ENCODE results near the gene MEGF8. TPM values are rescaled to one million over a fixed set of nuclear protein-coding genes. Genes with fewer than 3 reads are reported as not detected.

Gene MEGF8
- polyA plus RNA-seq, 12 donors, result 19.3 to 31.5 (median 23.5) TPM; not detected in 1

DNA sequence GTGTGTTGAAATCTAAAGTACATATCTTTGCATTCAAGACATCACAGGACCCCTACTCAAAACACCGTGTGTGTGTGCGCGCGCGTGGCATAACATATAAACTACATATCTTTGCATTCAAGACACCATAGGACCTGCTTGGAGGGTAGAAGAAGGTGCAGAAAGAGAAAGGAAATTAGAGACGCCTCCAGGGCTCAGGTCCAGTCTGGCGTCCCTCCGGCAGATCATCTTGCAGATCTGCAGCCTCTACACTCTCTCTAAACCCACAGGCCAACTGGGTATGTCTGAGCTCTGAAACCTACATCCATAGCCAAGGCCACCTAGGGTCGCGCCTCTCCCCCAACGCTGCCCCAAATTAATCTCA lies 22.4 kb upstream of the MEGF8 start:
- no peak for DNase-seq

DNA sequence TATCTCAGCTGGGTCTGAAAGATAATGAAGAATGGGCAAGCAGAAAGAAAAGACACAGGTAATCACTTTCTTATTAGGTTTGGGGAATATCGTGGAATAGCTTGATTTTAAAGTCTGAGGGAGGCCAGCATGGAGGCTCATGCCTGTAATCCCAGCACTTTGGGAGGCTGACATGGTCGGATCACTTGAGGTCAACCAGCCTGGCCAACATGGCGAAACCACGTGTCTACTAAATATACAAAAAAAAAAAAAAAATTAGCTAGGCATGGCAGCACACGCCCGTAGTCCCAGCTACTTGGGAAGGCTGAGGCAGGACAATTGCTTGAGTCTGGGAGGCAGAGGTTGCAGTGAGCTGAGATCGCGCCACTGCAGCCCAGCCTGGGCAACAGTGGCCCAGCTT lies 21.6 kb upstream of the MEGF8 start:
- DNase-seq, result no peak

DNA sequence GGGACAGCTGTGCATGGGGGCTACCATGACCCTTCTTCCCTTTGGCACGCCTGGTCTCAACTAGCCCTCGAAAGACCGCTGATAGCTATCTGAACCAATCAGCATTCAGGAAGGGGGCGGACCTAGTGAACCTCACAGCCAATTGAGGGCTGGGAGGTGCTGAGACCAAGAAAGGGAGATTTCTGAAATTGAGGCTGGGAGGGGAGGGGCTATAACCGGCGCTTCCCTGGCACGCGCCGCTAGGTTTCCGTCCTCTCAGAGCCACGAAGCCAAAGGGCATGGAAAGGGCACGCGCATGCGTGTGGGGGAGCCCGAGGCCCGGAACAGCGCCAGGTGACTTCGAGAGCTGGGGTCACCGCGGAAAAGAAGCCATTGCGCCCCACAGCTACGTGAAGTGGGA lies 18.8 kb upstream of the MEGF8 start:
- no peak for DNase-seq

DNA sequence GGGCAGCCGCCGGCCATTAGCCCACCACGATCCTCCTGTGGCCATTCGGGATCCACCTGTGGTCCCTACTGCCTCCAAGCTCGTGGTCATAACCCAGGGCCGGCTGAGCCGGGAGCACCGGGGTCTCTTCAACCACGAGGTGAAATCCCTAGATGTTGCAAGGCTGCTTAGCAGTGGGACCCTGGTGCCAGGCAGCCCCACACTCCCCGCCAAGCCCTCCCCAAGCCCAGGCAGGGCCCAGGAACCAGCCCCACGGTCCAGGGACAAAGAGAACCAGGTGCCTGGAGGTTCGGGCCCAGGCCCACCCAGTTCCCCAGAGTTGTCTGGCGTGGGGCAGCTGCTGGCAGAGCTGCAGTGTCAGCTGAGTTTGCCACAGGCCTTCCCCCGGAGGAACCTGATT lies 15.7 kb upstream of the MEGF8 start:
- no peak for DNase-seq

- no peak for DNase-seq
These were observed 13.8 kb upstream of the MEGF8 start for GRCh38 chr19:42311657-42312056.

DNA sequence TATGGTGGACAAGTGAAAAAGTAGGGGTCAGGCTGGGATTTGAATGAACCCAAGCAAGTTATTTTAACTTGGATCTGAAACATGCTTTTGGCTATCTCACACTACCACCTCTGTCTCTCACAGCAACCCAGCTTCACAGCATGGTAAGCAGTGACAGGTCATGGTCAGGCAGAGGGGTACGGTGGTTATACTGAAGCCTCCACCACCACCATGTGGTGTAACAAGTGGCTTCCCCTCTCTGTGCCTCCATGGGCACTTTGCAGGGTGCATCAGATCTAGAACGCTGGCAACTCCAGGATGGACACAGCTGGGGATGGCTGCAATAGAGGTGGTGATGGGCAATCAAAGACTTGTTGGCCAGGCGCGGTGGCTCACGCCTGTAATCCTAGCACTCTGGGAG lies 13.1 kb upstream of the MEGF8 start:
- DNase-seq, result no peak

GRCh38 chr19:42313096-42313839 lies 12.2 kb upstream of the MEGF8 start, which contains the start of gene TMEM145:
TSS of gene TMEM145 (plus strand) at chr19:42313309. CDS start at chr19:42313377, 68 bp downstream.
- DNase-seq, result peak; percentile 47

DNA sequence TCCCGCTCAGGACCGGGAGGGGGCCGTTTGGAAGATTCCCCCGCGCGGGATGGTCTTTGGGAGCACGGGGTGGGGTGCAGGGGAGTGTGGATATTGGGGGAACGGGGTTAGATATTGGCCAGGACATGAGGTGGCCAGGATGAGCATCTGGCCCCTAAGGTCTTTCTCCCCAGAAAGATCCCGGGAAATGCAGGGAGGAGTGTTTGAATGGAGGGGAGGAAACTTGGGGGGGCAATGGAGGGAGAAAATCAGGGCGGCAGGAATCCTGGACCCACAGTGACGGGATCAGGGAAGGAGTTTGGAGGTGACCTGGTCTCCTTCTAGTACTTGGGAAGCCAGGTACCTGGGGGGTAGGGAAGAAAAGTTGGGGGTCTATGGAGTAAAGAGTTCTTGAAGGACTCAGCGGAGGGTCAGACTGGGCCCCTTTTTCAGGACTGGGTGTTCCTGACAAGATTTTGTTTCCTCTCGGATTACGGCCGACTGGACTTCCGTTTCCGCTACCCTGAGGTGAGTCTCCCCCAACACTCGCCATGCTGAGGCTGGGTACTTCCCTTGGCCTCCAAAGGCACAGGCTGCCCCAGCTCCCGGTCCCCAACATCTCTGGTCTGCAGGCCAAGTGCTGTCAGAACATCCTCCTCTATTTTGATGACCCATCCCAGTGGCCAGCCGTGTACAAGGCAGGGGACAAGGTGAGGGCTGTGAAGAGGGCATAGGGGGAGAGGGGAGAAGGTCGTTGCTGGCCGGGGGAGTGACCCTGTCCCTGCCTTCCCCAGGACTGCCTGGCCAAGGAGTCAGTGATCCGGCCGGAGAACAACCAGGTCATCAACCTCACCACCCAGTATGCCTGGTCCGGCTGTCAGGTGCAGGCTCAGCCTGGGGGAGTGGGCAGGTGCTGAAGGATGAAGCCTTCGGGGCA lies 11.3 kb upstream of the MEGF8 start:
- DNase-seq, result no peak

GRCh38 chr19:42315024-42315423 lies 10.4 kb upstream of the MEGF8 start:
- DNase-seq, result no peak

- DNase-seq, result no peak
These were observed 8.9 kb upstream of the MEGF8 start for GRCh38 chr19:42316223-42317211.

- DNase-seq, result no peak
These were observed 7.9 kb upstream of the MEGF8 start for GRCh38 chr19:42317535-42317934.

GRCh38 chr19:42322305-42322704 lies 3.1 kb upstream of the MEGF8 start:
- no peak for DNase-seq

DNA sequence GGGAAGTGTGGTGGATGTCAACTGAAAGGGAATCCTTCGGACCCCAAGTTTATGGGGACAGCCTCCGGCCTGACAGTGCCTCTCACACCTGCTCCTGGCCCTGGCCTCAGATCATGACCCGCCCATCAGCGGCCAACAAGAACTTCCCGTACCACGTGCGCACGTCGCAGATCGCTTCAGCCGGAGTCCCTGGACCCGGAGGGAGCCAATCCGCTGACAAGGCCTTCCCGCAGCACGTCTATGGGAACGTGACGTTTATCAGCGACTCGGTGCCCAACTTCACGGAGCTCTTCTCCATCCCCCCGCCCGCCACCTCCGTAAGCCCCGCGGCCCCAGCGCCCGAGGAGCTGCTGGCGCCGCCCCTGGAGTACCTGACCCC lies 2.0 kb upstream of the MEGF8 start:
- no peak for DNase-seq

DNA sequence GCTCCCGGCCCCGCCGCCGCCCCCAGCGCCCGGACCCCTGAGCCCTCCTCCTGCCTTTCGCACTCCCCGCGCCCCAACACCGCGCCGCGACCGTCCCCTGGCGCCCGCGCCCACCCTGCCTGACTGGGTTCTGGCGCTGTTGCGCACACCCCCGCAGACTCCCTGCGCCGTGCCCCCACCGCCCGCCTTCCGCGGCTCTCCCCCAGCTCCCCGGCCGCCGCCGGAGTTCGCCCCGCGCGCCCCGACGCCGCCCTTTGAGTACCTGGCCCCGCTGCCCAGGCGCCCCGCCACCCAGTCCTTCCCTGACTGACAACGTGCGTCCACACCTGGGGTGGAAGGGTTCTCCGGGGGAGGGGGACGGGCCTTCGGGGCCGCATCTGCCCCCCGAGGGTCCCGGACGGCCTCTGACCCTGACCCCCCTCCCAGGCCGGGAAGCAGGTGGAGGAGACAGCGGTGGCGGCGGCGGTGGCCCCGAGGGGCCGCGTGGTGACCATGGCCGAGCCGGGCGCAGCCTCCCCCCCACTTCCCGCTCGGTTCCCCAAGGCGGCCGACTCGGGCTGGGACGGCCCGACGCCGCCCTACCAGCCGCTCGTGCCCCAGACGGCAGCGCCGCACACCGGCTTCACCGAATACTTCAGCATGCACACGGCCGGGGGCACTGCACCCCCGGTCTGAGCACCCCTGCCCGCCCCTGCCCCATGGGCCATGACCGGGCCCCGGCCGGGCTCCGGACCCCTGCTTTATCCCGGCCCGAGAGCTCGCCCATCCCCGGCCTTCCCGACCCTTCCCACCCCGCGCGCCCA lies 1.4 kb upstream of the MEGF8 start:
- DNase-seq, result no peak

DNA sequence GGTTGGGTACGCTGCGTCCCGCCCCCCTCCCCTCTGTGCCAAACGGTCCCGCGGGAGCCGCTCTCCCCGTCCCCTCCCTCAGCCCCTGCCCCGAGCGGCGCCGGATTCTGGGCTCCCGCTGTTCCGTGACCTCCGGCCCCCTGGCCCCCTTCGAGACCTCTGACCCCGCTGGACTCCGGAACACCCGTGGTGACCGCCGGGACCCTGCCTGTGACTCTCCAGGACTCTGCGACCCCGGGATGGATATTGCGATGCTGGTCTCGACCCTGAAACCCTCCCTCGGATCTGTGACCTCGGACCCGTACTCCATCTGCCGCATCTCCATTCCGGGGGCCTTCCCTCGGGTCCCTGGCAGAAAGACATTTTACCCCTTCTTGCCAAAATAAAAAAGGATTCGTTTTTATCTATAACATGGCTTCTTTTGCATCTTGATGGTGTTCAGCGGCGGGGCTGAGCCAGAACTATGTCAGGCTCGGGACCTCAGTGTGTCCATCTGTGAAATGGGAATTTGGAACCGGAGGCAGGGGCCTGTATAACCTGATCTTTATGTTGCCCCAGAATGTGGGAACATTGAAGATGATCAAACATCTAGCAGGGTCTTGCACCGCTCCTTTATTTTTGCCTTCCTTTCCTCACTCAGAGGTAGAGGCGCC lies 654 bp upstream of the MEGF8 start:
- DNase-seq, result no peak

- DNase-seq, result peak; percentile 36
These were observed 699 bp downstream of the MEGF8 start for GRCh38 chr19:42325896-42326771.

DNA sequence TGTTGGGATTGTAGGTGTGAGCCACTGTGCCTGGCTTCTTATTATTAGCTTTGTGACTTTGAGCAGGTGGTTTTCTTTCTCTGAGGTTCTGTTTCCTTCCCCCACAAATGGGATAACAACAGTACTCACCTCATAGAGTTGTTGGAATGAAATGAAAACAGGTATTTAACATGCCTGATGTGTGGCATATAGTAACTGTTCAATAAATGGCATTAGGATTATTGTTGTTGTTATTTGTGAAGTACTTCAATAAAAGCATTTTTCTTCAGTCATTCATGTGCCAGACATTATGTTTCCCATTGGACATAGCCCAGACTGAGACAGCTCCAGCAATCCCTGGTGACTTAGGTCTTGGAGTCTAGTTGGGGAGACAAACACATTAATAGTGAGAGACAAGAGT lies 1.5 kb downstream of the MEGF8 start:
- DNase-seq, result no peak

- DNase-seq, result no peak
These were observed 1.9 kb downstream of the MEGF8 start for GRCh38 chr19:42327381-42327780.

- no peak for DNase-seq
These were observed 2.7 kb downstream of the MEGF8 start for GRCh38 chr19:42328106-42328505.

All from muscle of arm (tissue), 12 donors.